HG02938 (cell line): ENCODE measurements around the gene WNT7B.

Experiments used
- ATAC-seq: cut with Tn5 transposase; IDR thresholded peaks from one replicate; pipeline ENCODE4 v1.9.1; 2021; ENCODE audit warnings: mild to moderate bottlenecking, moderate library complexity; ENCODE audit not compliant: unreplicated experiment

Gene WNT7B

GRCh38 chr22:45879552-45879949 is 97.4 kb downstream of the WNT7B start:
- ATAC-seq: no peak

- no peak for ATAC-seq
Observed at GRCh38 chr22:45878901-45879551, 97.9 kb downstream of the WNT7B start.

- ATAC-seq: no peak
Observed at GRCh38 chr22:45878051-45878781, 98.7 kb downstream of the WNT7B start.

GRCh38 chr22:45877651-45878050 is 99.3 kb downstream of the WNT7B start:
- no peak for ATAC-seq

- no peak for ATAC-seq
Observed at GRCh38 chr22:45877036-45877380, 100.0 kb downstream of the WNT7B start.

GRCh38 chr22:45876136-45877035 is 100.6 kb downstream of the WNT7B start:
- no peak for ATAC-seq

GRCh38 chr22:45872659-45873263 is 104.2 kb downstream of the WNT7B start:
- no peak for ATAC-seq

GRCh38 chr22:45871721-45872120 is 105.2 kb downstream of the WNT7B start:
- ATAC-seq: no peak
